Esophagus (tissue), 2 donors: ENCODE measurements around the gene CNR2. TPM values are rescaled to one million over a fixed set of nuclear protein-coding genes. Genes with fewer than 3 reads are reported as not detected.

Experiments
- H3K27ac ChIP-seq, 2 donors: one replicate each; pipeline ENCODE4 v1.5.1; 2013; ENCODE audit warnings: low read depth in 2 of 2, mild to moderate bottlenecking in 2 of 2, inconsistent platforms in 1 of 2, low read length in 1 of 2, moderate library complexity in 1 of 2
- H3K27me3 ChIP-seq, 2 donors: one replicate each; pipeline ENCODE4 v1.6.1; 2013; ENCODE audit warnings: low read length in 2 of 2, control low read depth in 1 of 2, mild to moderate bottlenecking in 1 of 2; ENCODE audit not compliant: insufficient read depth in 2 of 2, control insufficient read depth in 1 of 2
- H3K36me3 ChIP-seq, 2 donors: one replicate each; pipeline ENCODE4 v1.6.1; 2013; ENCODE audit warnings: low read length in 1 of 2; ENCODE audit not compliant: control insufficient read depth in 2 of 2, insufficient read depth in 2 of 2
- H3K4me1 ChIP-seq, 2 donors: one replicate each; pipeline ENCODE4 v1.6.1; 2013; ENCODE audit warnings: low read length in 1 of 2; ENCODE audit not compliant: control insufficient read depth in 2 of 2, insufficient read depth in 2 of 2
- H3K4me3 ChIP-seq, 2 donors: one replicate each; pipeline ENCODE4 v1.5.1; 2013; ENCODE audit warnings: low read length in 2 of 2, mild to moderate bottlenecking in 2 of 2, low read depth in 1 of 2, moderate library complexity in 1 of 2
- H3K9me3 ChIP-seq, 2 donors: one replicate each; pipeline ENCODE4 v1.6.1; 2013; ENCODE audit warnings: mild to moderate bottlenecking in 2 of 2, low read depth in 1 of 2, low read length in 1 of 2, moderate library complexity in 1 of 2; ENCODE audit not compliant: control insufficient read depth in 2 of 2, insufficient read depth in 1 of 2
- WGBS, 2 donors: extraction: QIAGEN DNeasy Blood & Tissue Kit; methylation state at CpG; one replicate each; pipeline ENCODE4 v1.1.7; 2013; 5-methylcytosine and 5-hydroxymethylcytosine counted together
- polyA plus RNA-seq, 2 donors: library from polyadenylated mRNA; stranded (reverse); fragments of 200-250 nt; gene quantifications; one replicate each; pipeline ENCODE4 v1.2.3, GENCODE V29; 2013
- donor health status: healthy with polysubstance abuse.
- donor health status: Bipolar disorder and iron deficiency.

The CNR2 gene
- polyA plus RNA-seq, 2 donors, result 0.01 to 0.02 TPM

DNA sequence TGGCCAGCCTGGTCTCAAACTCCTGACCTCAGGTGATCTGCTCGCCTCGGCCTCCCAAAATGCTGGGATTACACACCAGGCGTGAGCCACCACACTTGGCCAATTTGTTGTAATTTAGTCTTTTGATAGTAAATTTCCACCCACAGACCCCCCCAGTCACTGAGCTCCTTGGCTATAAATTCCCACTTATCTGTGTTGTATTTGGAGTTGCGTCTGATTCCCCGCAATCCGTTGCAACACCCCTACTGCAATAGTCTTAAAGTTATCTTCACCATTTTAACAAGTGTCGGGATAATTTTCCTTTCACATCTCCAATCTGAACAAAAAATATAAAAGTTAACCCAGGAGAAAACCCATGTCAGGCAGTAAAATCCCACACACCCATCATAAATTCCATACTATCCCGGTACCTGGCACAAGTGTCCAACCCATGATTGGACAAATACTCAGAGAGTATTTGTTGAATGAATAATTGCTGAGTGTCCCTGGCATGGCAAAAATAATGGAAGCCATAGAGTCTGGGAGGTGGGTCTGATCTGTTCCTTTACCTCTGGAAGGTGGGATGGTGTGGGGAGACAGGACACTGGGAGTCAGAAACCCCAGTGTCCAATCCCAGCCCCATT, 9.3 kb upstream of the CNR2 start:
- no peak overlapping the region for H3K27ac ChIP-seq
- H3K27me3 ChIP-seq, result no peaks in the 10 kb centered on the region
- no peak overlapping the region for H3K4me3 ChIP-seq
- 91 to 92% methylated on average over 8 of the region's 8 CpGs for WGBS, 2 donors
- no peaks in the 10 kb centered on the region for H3K36me3 ChIP-seq
- H3K4me1 ChIP-seq, result no peaks in the 10 kb centered on the region
- H3K9me3 ChIP-seq, result no peaks in the 10 kb centered on the region

DNA sequence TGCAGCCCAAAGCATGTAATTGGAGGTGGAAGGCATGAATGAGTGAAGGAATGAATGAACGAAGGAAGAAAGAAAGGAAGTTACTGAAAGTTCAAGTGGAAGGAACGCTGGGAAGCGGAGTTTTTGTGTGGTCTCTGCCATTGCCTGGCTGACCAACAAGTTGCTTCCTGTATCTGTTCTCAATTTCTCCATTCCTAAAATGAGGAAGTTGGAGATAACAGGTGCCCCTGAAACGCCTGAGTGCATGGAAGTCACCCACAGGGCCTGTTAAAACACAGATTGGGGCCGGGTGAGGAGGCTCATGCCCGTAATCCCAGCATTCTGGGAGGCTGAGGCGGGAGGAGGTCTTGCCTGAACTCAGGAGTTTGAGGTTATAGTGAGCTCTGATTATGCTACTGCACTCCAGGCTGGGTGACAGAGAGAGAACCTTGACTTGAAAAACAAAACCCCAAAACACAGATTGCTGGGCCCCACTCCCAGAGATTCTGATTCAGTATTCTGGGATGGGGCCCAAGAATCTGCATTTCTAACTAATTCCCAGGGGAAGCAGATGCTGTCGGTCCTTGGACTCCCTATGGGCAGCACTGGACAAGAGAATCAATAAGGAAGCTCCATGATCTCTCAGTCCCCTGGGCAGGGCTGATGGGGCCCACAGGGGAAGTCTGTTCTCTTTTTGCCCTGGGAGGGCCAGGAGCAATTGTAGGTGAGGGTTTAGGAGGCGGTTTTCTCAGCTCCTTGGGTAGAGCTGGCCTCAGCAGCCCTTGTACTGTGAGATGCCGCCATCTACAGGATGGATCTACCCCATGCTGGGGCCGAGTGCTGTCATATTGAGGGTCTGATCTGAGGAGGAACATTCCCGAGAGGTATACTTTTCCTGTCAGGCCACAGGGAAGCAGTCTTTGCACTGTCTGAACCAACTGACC, 3.3 kb upstream of the CNR2 start:
- Histone ChIP-seq H3K9me3 (no peaks in the 10 kb centered on the region), H3K4me3 (no peak overlapping the region), H3K36me3 (no peaks in the 10 kb centered on the region), H3K27me3 (no peaks in the 10 kb centered on the region), H3K27ac (no peak overlapping the region), H3K4me1 (no peaks in the 10 kb centered on the region)
- WGBS, 2 donors, result 49 to 58% methylated on average over 12 of the region's 12 CpGs

DNA sequence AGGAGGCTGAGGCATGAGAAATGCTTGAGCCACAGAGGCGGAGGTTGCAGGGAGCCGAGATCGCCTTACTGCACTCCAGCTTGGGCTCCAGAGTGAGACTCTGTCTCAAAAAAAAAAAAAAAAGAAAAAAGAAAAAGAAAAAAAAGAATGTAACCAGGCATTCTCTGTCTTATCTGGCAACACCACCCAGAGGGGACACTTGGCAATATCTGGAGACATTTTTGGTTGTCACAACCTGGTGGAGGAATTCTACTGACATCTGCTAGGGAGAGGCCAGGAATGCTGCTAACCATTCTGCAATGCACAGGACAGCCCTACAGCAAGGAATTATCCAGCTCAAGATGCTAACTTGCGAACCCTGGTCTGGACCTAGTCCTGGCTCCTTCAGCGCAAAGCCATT, 2.3 kb upstream of the CNR2 start:
- no peaks in the 10 kb centered on the region for H3K36me3 ChIP-seq
- 94 to 96% methylated on average over 5 of the region's 5 CpGs for WGBS, 2 donors
- H3K9me3 ChIP-seq, result no peaks in the 10 kb centered on the region
- H3K4me1 ChIP-seq, result no peaks in the 10 kb centered on the region
- no peaks in the 10 kb centered on the region for H3K27me3 ChIP-seq
- no peak overlapping the region for H3K27ac ChIP-seq
- no peak overlapping the region for H3K4me3 ChIP-seq

DNA sequence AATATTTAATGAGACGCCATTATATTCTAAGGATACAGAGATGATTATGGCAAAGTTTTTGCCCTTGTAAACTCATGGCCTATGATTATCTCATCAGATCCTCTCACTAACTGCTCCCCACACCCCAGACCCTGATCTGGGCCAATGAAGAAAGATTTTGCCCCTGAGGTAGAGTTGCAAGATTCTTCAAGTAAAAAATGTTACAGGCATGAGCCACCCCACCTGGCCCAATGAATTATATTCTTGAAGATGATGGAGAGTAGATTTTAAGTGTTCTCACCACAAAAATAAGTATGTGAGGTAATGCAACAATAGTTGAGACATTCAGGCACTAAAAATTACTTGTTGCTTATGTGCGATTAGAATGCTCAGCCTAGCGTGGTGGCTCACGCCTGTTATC, 1.8 kb upstream of the CNR2 start:
- H3K9me3 ChIP-seq, result no peaks in the 10 kb centered on the region
- H3K36me3 ChIP-seq, result no peaks in the 10 kb centered on the region
- 89 to 97% methylated on average over 4 of the region's 4 CpGs for WGBS, 2 donors
- no peaks in the 10 kb centered on the region for H3K27me3 ChIP-seq
- H3K27ac ChIP-seq, result no peak overlapping the region
- no peaks in the 10 kb centered on the region for H3K4me1 ChIP-seq
- H3K4me3 ChIP-seq, result no peak overlapping the region

DNA sequence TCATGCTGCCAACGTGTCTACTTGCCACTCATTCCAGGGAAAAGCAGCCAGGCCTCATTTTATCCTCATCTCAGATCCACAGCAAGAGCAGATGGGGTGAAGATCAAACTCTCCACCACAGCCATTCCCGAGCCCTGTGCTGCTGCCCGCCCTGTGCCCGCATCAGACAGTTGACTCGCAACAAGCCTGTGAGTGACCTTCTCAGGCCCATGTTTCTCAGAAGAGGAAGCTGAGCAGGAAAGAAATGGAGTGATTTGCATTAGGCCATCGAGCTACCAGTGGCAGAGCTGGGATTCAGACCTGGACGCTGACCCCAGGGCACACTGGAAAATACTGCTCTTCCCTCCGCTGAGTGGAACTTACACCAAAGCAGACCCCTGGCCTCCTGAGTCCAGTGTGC, 1.2 kb downstream of the CNR2 start:
- H3K27ac ChIP-seq, result no peak overlapping the region
- no peaks in the 10 kb centered on the region for H3K27me3 ChIP-seq
- no peaks in the 10 kb centered on the region for H3K36me3 ChIP-seq
- H3K9me3 ChIP-seq, result no peaks in the 10 kb centered on the region
- 83 to 84% methylated on average over 8 of the region's 8 CpGs for WGBS, 2 donors
- no peak overlapping the region for H3K4me3 ChIP-seq
- no peaks in the 10 kb centered on the region for H3K4me1 ChIP-seq

DNA sequence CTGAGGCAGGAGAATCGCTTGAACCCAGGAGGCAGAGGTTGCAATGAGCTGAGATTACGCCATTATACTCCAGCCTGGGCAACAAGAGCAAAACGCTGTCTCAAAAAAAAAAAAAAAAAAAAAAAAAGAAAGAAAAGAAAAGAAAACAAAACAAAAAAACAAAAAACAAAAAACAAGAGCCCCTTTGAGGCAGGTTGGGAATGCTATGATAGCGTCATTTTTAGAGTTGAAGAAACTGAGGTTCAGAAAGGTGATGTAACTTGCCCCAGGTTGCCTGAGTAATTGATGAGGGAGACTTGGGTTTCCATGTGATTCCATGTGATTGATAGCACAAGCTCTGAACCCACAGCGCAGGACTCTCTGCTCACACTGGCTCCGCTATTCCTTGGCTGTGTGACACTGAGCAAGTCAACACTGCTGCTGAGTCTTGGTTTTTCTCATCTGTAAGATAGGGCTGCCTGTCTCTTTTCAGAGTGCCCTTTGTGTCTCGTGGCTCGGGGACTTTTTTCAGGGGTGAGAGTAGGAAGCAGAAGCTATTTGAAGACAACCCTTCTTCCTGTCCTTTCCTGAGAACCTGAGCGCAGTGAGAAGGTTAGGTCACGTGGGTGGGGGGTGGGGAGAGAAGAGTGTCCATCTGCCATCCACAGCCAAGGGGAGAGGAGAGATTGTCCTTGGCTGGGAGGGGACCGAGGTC, 2.5 kb downstream of the CNR2 start:
- no peak overlapping the region for H3K27ac ChIP-seq
- no peaks in the 10 kb centered on the region for H3K36me3 ChIP-seq
- H3K4me3 ChIP-seq, result no peak overlapping the region
- H3K4me1 ChIP-seq, result no peaks in the 10 kb centered on the region
- no peaks in the 10 kb centered on the region for H3K27me3 ChIP-seq
- no peaks in the 10 kb centered on the region for H3K9me3 ChIP-seq
- WGBS, 2 donors, result 74 to 77% methylated on average over 11 of the region's 11 CpGs

DNA sequence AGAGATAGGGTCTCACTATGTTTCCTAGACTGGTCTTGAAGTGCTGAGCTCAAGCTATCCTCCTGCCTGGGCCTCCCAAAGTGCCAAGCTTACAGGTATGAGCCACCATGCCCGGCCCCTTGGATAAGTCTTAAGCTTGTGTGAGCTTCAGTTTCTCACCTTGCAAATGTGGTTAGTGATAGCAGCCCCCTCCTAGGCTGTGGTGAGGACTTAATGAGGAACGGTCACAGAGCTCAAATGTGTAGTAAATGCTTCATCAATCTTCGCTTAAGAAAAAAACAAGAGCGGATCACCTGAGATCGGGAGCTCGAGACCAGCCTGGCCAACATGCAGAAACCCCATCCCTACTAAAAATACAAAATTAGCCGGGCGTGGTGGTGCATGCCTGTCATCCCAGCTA, 3.0 kb downstream of the CNR2 start:
- Histone ChIP-seq H3K4me3 (no peak overlapping the region), H3K36me3 (no peaks in the 10 kb centered on the region), H3K4me1 (no peaks in the 10 kb centered on the region), H3K27ac (no peak overlapping the region), H3K27me3 (no peaks in the 10 kb centered on the region), H3K9me3 (no peaks in the 10 kb centered on the region)
- 91 to 94% methylated on average over 8 of the region's 8 CpGs for WGBS, 2 donors

DNA sequence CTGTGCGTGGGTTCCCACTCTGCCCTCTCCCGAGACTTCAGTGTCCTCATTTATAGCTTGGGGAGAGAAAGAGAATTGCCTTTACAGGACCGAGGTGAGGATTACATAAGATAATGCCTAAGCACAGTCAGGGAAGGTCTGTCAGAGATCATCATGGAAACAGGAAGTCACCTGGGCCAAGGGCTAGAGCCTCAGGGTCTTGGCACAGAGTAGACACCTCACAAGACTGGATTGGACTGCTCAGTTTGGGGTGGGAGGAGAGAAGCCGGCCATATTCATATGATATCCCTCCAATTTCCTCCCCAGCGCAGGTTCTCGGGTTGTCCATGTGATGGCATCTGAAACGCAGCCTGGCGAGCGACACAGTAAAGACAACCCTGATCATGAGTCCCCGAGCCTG, 3.8 kb downstream of the CNR2 start:
- Histone ChIP-seq H3K4me1 (no peaks in the 10 kb centered on the region), H3K27me3 (no peaks in the 10 kb centered on the region), H3K9me3 (no peaks in the 10 kb centered on the region), H3K27ac (no peak overlapping the region), H3K36me3 (no peaks in the 10 kb centered on the region), H3K4me3 (no peak overlapping the region)
- WGBS, 2 donors, result 69 to 73% methylated on average over 10 of the region's 10 CpGs

DNA sequence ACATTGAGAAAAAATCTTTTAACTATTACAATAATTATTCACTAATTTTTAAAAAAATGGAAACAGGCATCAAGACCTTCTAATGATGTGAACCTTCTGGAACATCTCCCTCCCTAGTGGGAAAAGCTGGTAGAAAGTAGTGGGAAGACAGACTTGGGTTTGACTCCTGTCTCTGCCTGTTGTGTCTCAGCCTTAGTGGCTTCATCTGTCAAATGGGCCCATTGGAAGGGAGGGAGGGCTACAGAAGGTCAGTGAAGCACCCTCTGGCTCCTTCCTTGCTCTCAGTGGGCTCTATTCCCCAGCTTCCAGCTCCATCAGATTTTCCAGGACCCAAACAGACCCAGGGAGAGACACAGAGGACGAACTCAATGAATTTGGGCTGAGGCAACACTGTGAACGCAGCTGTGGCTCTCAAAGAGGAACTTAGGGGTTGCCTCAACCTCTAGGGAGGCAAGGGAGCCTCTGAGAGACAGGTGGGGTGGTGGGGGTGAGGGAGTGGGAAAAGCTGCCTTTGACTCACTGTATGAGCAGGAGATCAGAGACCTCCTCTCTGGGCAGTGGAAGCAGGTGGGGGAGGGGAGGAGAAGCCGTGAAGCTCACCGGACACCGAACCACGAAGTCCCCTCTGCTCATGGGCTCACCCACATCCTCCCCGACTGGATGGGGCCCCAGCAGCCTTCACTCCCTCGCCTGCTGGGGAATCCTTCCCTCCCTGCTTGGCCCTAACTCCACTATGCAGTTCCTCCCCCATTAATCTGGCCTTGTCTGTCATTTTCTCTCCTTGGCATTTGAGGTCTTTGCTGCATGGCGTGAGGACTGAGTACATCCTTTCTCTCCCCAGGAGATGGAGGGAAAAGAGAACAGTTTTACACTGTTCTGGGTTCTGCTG, 4.5 kb downstream of the CNR2 start:
- Histone ChIP-seq H3K36me3 (no peaks in the 10 kb centered on the region), H3K27me3 (no peaks in the 10 kb centered on the region), H3K4me3 (no peak overlapping the region), H3K27ac (no peak overlapping the region), H3K9me3 (no peaks in the 10 kb centered on the region), H3K4me1 (no peaks in the 10 kb centered on the region)
- WGBS, 2 donors, result 58 to 66% methylated on average over 9 of the region's 9 CpGs
